Stimulated activated CD4-positive, alpha-beta T cell treated with anti-CD3 and anti-CD28 coated beads, Interleukin-15, amount 100 ng/mL, for 24 hours (primary cell): ENCODE measurements around the gene HJURP.

Experiments used
- DNase-seq: peaks from one replicate; pipeline ENCODE4 v3.0.0-alpha.2; 2020

HJURP gene

GRCh38 chr2:233848276-233848675, 6.1 kb downstream of the HJURP start:
- DNase-seq = no peak

DNA sequence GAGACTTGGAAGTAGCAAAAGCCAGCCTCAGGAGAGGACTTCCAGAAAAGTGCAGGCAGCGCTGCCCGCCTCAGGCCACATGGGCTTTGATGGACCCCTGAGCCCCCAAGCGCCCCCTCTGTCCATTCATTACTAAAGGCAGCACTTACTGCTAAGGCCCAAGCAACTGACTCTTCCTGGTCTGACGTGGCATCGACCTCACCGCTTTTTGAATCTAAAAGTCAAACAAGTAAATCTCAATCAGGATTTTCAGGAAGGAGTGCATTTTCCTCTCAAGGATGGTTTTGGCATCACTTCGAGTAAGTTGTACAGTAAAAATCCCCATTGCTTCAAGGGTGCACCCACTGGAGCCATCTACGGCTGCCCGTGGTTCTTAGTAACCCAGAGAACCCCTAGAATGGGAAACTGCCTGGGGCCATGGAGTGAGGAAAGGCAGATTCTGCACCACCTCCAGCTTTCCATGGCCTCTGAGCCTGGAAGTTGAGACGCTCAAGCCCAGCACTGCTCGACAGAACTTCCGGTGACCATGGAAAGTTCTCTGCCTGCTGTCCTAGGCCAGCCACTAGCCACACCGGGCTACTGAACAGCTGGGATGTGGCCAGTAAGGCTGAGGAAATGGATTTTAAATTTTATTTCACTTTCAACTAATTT, 7.0 kb downstream of the HJURP start:
- no peak for DNase-seq

- no peak for DNase-seq
Observed at GRCh38 chr2:233846387-233847247, 7.7 kb downstream of the HJURP start.

DNA sequence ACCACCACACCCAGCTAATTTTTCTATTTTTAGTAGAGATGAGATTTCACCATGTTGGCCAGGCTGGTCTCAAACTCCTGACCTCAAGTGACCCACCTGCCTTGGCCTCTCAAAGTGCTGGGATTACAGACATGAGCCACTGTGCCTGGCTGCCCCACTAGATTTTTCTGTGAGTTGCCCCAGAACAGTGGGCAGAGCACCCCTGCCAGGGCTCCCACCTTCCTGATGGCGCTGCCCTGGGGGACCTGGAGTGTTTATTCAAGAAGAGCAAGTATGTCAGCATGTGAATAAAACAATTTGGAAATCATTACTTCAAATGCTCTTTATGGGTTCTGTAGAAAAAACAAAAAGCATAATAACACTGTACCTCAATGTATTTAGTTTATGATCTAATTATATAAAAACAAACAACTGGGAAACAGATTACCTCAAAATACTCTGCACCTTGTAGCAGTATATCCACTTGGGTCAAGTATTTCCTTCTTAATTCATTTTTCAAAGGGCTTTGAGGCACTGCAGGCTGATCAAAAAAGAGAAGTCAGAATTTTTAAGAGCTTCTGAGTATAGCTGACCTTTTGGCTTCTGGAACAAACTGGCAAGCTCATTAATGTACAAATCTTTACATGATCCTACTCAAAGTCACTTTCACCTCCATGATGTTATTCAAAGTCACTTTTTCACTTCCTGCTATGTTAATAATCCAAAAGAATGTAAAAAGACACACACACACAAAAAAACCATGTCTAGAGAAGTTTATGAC, 8.9 kb downstream of the HJURP start:
- no peak for DNase-seq

- no peak for DNase-seq
Observed at GRCh38 chr2:233844836-233845235, 9.5 kb downstream of the HJURP start.

DNA sequence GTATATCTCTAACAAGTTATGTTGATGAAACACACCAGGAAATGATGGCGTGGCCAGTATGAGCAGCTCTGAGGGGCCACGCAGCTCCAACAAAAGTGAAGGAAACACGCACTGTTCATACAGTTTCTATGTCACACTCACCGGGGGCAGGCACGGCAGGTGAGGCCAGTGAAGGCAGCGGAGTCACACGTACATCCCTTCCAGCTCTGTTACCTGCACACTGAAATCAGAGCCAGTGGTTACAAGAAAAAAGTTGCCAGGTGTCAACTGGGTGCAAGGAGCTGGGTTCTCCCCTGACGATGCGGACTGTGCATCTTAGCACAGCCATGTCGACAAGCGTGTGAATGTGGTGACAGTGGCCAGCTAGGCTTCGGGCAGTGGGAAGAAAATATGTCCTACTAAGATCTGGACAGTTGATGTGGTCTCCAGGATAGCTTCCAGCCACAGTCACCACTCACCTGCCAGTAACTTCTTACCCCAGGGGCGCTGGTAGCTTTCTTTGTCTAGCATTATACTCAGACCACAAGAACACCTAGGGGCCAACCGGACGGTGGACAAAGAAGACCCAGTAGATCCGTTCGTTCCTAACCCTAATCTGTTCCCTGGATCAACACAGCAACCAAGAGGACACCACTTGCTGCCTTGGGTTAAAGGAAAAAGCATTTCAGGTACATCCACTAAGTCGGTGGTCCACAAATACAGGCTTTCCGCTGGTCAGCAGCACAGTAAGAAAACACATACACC, 10.1 kb downstream of the HJURP start:
- DNase-seq = no peak

- DNase-seq = no peak
Observed at GRCh38 chr2:233841183-233841582, 13.2 kb downstream of the HJURP start.

DNA sequence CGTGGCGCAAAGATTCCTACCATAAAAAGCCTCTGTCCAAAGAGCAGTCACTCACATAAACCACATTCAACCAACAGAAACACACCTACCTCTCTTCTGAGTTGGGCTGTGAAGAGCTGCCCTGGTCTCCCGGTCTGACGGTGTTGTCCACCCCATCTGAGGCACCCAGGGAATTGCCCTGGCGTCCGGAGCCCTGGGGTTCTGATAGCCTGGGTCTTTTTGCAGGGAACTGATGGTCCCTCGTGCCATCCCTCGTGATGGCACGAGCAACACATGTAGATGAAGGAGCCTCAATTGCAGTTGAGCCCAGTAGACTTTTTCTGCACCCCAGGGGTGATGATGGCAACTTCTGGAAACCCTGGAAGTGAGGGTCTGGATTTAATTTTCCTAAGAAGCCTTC, 13.8 kb downstream of the HJURP start:
- DNase-seq = no peak

DNA sequence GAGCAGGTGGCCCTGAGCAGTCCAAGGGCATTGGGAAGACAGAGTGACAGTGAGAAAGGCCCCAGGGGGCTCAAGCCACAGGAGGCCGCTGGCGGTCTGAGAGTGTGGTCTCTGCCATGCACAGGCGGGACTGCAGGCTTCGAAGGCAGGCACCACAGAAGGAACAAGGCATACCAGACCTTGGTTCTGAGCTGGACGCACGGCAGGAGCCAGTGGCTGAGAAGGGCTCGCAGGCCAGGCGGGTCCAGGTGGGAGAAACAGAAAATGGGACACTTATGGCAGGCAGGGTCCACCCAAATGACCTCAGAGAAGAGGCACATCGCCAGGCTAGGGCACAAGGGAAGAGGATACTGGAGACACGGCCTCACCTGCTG, 14.9 kb downstream of the HJURP start:
- no peak for DNase-seq

GRCh38 chr2:233838726-233839446, 15.4 kb downstream of the HJURP start:
- DNase-seq = no peak

GRCh38 chr2:233838251-233838650, 16.1 kb downstream of the HJURP start:
- DNase-seq = no peak

- no peak for DNase-seq
Observed at GRCh38 chr2:233837694-233838229, 16.6 kb downstream of the HJURP start.

DNA sequence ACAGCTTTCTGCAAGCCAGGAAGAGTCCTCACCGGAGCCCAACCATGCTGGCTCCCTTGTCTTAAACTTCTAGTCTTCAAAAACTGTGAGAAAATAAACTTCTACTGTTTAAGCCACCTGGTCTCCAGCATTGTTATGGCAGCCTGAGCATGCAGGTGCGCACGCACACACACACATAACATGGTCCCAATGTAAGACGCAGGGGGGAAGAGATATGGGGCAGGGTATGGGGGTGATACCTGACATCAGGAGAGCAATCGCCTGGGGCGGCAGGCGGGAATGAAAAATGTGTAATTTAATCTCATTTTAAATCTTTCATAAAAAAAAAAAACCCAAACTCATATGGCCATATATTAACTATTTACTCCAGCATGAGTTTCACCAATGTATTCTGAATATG, 18.0 kb downstream of the HJURP start:
- no peak for DNase-seq

DNA sequence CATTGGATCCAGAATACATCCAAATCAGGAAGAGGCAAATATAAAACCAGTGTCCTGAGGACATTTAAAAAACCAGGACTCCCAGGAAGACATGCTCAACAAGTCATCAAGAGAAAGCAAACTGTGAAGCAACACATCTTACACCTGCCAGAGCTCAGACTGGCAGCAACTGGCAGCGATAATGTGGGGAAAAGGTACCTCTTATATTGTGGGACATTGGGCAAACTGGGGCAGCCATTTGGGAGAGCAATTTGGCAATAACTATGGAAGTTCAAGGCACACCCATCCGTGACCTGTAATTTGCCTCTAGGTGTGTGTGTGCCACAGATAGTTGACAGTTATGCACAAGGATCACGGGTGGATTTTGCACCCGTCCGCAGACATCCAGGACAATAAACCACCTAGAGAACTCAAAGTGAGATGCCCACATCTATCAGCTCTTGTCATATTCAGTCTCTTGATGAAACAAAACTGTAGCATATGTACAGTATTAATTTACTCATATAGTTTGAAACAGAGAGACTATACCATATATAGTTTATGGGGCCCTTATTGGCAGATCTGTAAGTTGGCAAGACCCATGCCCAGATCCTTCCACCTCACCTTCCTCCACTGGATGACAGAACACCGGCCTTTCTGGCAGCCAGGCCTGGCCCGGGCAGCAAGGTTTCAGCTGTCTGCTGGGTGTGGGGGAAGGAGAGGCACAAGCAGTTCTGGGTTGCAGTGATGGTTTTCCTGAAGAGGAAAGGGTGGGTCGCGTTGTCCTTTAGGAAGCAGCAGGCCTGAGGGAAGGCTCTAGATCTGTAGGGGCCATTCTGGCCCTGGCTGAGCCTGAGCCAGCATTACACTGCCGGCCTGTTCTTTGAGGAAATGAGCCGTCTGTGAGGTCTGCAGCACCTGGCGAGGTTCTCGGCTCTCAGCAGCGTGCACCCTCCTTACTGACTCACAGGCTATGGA, 18.8 kb downstream of the HJURP start:
- no peak for DNase-seq

DNA sequence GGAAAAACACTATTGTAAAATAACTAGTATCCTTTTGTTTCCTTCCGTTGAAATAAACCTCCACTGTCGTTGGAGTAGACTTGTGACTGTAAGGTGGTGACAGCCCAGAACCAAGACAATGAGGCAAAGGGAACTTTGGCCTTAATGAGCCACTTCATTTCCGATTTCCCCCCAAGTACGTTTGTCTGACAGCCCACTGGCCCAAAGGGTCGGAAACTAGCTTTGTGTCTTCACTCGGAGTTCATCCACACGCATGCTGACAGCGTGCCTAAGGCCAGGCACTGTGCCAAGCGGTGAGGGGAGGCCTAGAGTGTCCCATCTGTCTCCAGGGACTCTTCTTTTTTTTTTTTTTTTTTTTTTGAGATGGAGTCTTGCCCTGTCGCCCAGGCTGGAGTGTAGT, 21.0 kb downstream of the HJURP start:
- no peak for DNase-seq

GRCh38 chr2:233832869-233833311, 21.4 kb downstream of the HJURP start:
- DNase-seq = no peak

DNA sequence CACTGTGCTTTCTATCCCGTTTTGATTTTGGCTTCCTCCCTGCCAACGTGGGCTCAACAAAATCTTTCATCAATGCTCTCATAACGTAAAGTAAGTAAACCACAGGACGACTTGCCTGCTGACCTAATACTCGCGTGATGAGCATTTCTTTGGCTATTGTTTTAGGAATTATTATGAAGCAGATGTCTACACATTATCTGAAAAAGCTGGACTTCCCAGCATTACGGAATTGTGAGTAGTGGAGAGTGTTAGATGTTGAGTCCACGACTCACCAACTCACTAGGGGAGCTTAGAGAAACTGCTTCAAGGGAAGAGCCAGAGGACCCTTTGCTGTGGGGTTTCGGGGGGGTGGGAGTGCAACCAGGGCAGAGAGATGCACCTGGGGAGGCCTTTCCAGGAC, 21.9 kb downstream of the HJURP start:
- no peak for DNase-seq

- DNase-seq = no peak
Observed at GRCh38 chr2:233831861-233832260, 22.5 kb downstream of the HJURP start.

DNA sequence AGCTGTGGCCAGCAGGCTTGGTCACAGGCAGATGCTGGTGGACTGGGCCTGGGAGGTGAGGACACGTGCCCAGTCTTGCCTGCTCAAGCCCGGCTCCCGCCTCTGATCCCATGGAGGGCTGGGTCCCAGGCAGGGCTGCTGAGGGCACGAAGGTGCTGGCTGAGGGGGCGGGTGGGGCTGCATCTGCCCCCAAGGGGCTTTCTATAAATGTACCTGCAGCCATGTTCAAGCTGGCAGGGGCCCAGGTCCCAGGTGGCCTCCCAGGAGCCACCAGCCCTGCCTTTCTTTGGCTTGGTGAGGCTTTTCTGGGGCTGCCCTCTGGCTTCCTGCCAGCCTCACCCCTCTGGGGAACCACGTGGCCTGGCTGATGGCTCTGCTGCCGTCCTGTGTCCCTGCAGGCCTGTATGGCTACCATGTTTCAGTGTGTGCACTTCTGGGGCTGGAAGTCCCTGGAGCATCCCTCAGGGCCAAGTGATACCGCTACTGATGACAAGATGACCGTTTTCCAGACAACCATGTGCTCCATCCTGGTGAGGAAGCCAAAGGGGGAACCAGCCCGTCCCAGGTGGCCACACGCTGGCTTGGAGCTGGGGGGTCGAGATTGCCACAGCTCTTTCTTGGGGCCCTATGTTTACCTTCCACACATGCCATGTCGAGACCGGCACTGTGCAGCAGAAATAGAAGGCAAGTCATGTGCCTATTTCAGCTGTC, 23.2 kb downstream of the HJURP start:
- no peak for DNase-seq
